Heart right ventricle (tissue), 16 donors: ENCODE data around the gene CD180. TPM values are rescaled to one million over a fixed set of nuclear protein-coding genes. Genes with fewer than 3 reads are reported as not detected.

Experiments
- ATAC-seq, 8 donors: fragments of 200-7000 bp; cut with Tn5 transposase; one replicate each; pipeline ENCODE4 v1.9.1; 2020; ENCODE audit warnings: mild to moderate bottlenecking in 8 of 8, moderate library complexity in 8 of 8, moderate number of reproducible peaks in 1 of 8
- DNase-seq, 2 donors: peaks; one replicate each; pipeline ENCODE4 v3.0.0-alpha.2; 2020
- H3K27ac ChIP-seq, 10 donors: fragments of 200-600 bp; sonication (generic) in 2 of 10; one replicate each; pipeline versions ENCODE4 v1.5.0 to v1.8.0; 2020 to 2022; ENCODE audit warnings: mild to moderate bottlenecking in 3 of 10
- H3K27me3 ChIP-seq, 7 donors: fragments of 200-600 bp; one replicate each; pipeline ENCODE4 v1.8.0; 2021 to 2022; ENCODE audit warnings: mild to moderate bottlenecking in 2 of 7
- H3K36me3 ChIP-seq, 9 donors: fragments of 200-600 bp; sonication (generic) in 1 of 9; one replicate each; pipeline versions ENCODE4 v1.5.0 to v1.8.0; 2020 to 2022; ENCODE audit warnings: mild to moderate bottlenecking in 2 of 9
- H3K4me1 ChIP-seq, 9 donors: fragments of 200-600 bp; sonication (generic) in 1 of 9; one replicate each; pipeline versions ENCODE4 v1.5.0 to v1.8.0; 2020 to 2022; ENCODE audit warnings: mild to moderate bottlenecking in 4 of 9
- H3K4me3 ChIP-seq, 10 donors: fragments of 200-600 bp; sonication (generic) in 2 of 10; one replicate each; pipeline versions ENCODE4 v1.5.0 to v1.8.0; 2020 to 2022; ENCODE audit warnings: mild to moderate bottlenecking in 7 of 10, moderate library complexity in 2 of 10
- H3K9me3 ChIP-seq, 11 donors: fragments of 200-600 bp in 10 of 11; sonication (generic) in 2 of 11; one replicate each; pipeline versions ENCODE4 v1.5.0 to v1.8.0; 2013 to 2022; ENCODE audit warnings: mild to moderate bottlenecking in 2 of 11, control low read depth in 1 of 11, moderate library complexity in 1 of 11
- WGBS, 2 donors: extraction: QIAGEN DNeasy Blood & Tissue Kit; methylation state at CpG; one replicate each; pipeline ENCODE4 v1.1.7; 2013; ENCODE audit warnings: inconsistent platforms in 1 of 2; 5-methylcytosine and 5-hydroxymethylcytosine counted together
- intact Hi-C, 10 donors: fragments of 100-400 bp; cut with DNase I; formaldehyde crosslinking; loops; one replicate each; pipeline versions ENCODE4 v1.11.1 to v1.14.2; 2022
- polyA plus RNA-seq, 2 donors: library from polyadenylated mRNA; stranded (reverse); fragments of 200-250 nt; gene quantifications; one replicate each; pipeline ENCODE4 v1.2.3, GENCODE V29; 2013
- total RNA-seq, 10 donors: library from RNA; stranded (reverse); fragmentation: NEBNext Ultra II Directional in 3 of 10; extraction: Animal tissue kit (Norgen Biotek cat#: 25700) in 3 of 10; gene quantifications; one replicate each; pipeline versions ENCODE4 v1.2.1 to v1.2.4, GENCODE V29; 2021 to 2023
- TF ChIP-seq, protein P1 (sequence below), 9 donors: fragments of 200-600 bp; sonication (generic) in 2 of 9; IDR thresholded peaks; one replicate each; pipeline versions ENCODE4 v1.5.0 to v1.8.0; 2021 to 2022; ENCODE audit warnings: antibody characterized with exemption in 9 of 9, mild to moderate bottlenecking in 5 of 9, moderate library complexity in 1 of 9
- donor health status: Arrhythmogenic right ventricular cardiomyopathy.
- donor health status: ischemic (EF 13 %, LVEDD 7.1; RV severe dilation, severe dysfunction).
- donor health status: healthy with polysubstance abuse.
- donor health status: DM: no; HTN: yes; CAD: no.
- donor health status: DM: no; HTN: no; CAD: no.
- donor health status: ischemic (EF 25% LVEDD 6.9; RV normal size, moderate dysfunction).
- donor health status: ischemic (EF 25% LVEDD 5.7; RV mildly dilated, moderate dysfunction).
- donor health status: healthy.
- donor health status: DM: yes; HTN: yes; CAD: no.
- donor health status: Ischemic cardiomyopathy.
- donor health status: ischemic (EF 35%, LVEDD 5.7; RV mildly dilated, moderate dysfunction).
- donor health status: nonischemic (EF 11% LVEDD 7.7; RV severe dilation, severe dysfunction).
- donor health status: DM: yes; HTN: yes; CAD: no.
- donor health status: PGD.
- donor health status: ischemic (EF 29% LVEDD 5.4; RV normal size, mild dysfunction).
- donor health status: nonischemic (EF 23%, LVEDD 6.1; RV moderate dilation, normal function).

CD180 gene
- total and polyA plus RNA-seq, 12 donors, result 0.12 to 3.3 (median 0.16) TPM; not detected in 1

DNA sequence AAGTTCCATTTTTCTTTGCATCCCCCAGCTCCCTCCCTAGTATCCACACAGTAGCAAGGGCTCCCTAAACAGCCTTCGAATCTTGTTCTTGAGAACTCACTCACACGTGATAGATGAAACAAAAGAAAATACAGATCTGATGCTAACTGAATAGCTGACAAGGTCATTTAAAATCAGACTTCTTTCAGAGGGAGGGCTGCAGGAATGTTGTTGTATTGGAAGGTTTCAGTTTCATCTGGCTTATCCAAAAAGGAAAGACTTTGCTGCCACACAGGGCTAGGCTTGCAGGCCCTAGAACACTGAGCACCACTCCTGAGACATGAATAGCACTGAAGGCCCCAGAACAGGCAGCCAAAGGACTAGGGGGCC, 3.2 kb downstream of the CD180 start:
- intact Hi-C loops, result no loop called here

DNA sequence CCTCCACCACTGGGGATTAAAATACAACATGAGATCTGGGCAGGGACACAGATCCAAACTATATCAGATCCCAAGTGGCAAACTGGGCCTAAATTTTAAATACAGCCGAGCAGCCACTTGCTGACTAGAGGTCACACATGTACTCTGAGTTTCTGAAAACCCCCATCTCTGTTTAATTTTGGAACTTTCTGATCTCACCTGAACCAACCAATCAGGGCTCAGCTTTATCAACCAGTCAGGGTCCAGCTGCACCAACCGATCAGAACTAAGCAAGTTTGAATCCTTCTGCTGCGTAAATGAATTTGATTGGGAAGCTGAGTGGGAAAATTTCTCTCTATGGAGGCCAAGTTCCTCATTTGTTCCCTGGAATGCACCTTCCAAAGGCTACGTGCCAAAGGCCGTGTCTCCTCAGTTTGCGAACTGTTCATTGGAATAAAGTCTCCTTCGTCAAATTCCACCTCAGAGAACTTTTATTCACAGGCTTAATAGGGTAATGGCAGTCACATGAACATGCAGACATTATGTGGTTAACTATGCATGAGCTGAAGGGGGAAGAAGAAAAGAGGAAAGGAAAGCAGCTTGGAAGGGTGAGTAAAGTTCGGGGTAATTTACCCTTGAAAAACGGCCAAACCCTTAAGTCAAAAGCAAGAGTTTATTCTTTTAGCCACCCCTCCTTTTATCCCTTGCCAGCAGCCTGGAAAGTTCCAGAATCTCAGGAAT, 3.7 kb downstream of the CD180 start:
- no peak for DNase-seq
- no peak overlapping the region for H3K4me3 ChIP-seq
- H3K36me3 ChIP-seq, result no peaks in the 10 kb centered on the region
- H3K9me3 ChIP-seq, result no peaks in the 10 kb centered on the region
- TF ChIP-seq, protein P1, sequence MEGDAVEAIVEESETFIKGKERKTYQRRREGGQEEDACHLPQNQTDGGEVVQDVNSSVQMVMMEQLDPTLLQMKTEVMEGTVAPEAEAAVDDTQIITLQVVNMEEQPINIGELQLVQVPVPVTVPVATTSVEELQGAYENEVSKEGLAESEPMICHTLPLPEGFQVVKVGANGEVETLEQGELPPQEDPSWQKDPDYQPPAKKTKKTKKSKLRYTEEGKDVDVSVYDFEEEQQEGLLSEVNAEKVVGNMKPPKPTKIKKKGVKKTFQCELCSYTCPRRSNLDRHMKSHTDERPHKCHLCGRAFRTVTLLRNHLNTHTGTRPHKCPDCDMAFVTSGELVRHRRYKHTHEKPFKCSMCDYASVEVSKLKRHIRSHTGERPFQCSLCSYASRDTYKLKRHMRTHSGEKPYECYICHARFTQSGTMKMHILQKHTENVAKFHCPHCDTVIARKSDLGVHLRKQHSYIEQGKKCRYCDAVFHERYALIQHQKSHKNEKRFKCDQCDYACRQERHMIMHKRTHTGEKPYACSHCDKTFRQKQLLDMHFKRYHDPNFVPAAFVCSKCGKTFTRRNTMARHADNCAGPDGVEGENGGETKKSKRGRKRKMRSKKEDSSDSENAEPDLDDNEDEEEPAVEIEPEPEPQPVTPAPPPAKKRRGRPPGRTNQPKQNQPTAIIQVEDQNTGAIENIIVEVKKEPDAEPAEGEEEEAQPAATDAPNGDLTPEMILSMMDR (IDR thresholded peaks at IDR 0.05), result no peak
- peak in 2 of 8 donors; percentile 42 to 53 for ATAC-seq
- H3K4me1 ChIP-seq, result peaks cover 0 to 80% (median 8%) of the 10 kb centered on the region in 9 donors
- 83 to 85% methylated on average over 9 of the region's 9 CpGs for WGBS, 2 donors
- intact Hi-C loops, result no loop called here
- peak overlapping the region in 1 of 10 donors; percentile 78 for H3K27ac ChIP-seq
- H3K27me3 ChIP-seq, result no peaks in the 10 kb centered on the region

More for the DNA sequence above, 3.2 kb downstream of the CD180 start:
- TF ChIP-seq, protein P1 (IDR thresholded peaks at IDR 0.05), result no peak
- DNase-seq, result no peak
- Histone ChIP-seq H3K27me3 (no peaks in the 10 kb centered on the region), H3K9me3 (no peaks in the 10 kb centered on the region), H3K4me3 (peak overlapping the region in 1 of 10 donors; percentile 7), H3K4me1 (peaks cover 0 to 74% (median 8%) of the 10 kb centered on the region in 9 donors), H3K27ac (peak overlapping the region in 1 of 10 donors; percentile 78), H3K36me3 (no peaks in the 10 kb centered on the region)
- WGBS, 2 donors, result 69 to 95% methylated on average over 2 of the region's 2 CpGs
- peak in 1 of 8 donors; percentile 14 for ATAC-seq

DNA sequence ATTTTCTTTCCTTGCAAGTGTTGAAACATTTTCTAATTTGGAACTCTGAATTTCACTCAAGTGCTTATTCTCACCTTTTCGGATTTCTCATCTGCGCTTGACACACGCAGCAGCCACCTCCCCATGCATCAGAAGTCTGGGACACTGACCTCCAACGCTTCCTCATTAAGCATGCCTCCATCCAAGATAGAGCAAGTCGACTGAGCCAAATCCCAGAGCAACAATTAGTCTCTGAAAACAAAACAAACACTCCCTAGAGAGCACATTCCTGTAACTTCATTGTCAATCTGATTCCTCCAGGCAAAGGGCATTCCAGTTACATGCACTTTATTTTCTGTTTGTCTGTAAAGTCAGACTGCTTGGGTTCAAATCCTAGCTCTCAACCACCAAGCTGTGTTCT, 5.7 kb downstream of the CD180 start:
- intact Hi-C loops, result no loop called here
- peaks cover 0 to 77% (median 3%) of the 10 kb centered on the region in 9 donors for H3K4me1 ChIP-seq
- DNase-seq, result no peak
- H3K4me3 ChIP-seq, result no peak overlapping the region
- H3K36me3 ChIP-seq, result no peaks in the 10 kb centered on the region
- no peak for ATAC-seq
- no peaks in the 10 kb centered on the region for H3K9me3 ChIP-seq
- no peak overlapping the region for H3K27ac ChIP-seq
- 42 to 57% methylated on average over 5 of the region's 5 CpGs for WGBS, 2 donors
- TF ChIP-seq, protein P1 (IDR thresholded peaks at IDR 0.05), result no peak
- no peaks in the 10 kb centered on the region for H3K27me3 ChIP-seq

DNA sequence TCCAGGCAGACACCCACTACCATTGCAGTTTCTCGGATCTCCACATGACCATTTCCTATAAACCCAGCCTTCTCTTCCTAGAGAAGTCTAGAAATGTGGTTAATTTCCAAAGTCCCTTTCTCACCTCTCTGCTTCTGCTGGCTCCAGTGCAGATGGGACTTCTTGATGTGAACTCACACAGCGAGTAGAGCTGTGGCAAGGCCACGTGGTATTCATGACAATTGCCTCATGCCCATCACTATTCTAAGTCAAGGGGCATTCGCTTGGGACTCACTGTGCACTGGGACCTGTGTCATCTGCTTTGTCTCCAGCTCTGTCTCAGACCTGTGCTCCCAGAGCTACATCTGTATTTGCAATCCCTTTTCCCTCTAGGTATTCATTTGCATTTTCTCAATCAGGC, 6.2 kb downstream of the CD180 start:
- Histone ChIP-seq H3K27ac (peak overlapping the region in 1 of 10 donors; percentile 34), H3K36me3 (no peaks in the 10 kb centered on the region), H3K9me3 (no peaks in the 10 kb centered on the region), H3K4me1 (peaks cover 0 to 72% (median 0%) of the 10 kb centered on the region in 9 donors), H3K27me3 (no peaks in the 10 kb centered on the region), H3K4me3 (no peak overlapping the region)
- TF ChIP-seq, protein P1 (IDR thresholded peaks at IDR 0.05), result no peak
- ATAC-seq, result no peak
- DNase-seq, result no peak
- 94 to 96% methylated on average over 4 of the region's 4 CpGs for WGBS, 2 donors
- intact Hi-C loops, result no loop called here
